ENCODE measurements around the gene NHSL2. TPM values are rescaled to one million over a fixed set of nuclear protein-coding genes. Genes with fewer than 3 reads are reported as not detected.

The NHSL2 gene
- total and polyA plus RNA-seq, 2 experiments from 2014 or later, result 4.7 to 9.5 TPM

DNA sequence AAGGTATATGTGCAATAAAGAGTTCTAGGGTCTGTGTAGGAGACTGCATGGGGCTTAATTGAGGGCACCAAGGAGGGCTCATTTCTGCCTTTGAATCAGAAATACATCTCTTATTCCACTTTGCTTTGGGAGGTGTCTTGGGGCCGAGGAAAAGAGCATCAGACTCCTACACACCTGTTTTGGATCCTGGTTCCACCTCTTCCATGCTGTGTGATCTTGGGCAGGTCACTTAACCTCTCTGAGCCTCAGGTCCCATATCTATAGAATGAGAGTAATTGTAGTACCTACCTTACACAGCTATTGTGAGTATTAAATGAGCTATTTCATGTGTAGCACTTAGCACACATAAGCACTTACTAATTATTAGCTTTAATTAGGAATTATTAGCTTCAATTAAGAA lies 120.5 kb downstream of the NHSL2 start:
- no peak overlapping the region for H3K27ac ChIP-seq (ENCODE audit: low read depth)
- no peak for ATAC-seq
- H2AFZ ChIP-seq, result no peak overlapping the region
- no peaks in the 10 kb centered on the region for H4K20me1 ChIP-seq (replicated peaks; ENCODE audit: insufficient read depth)
- H3K36me3 ChIP-seq (ENCODE audit: insufficient read depth), result no peaks in the 10 kb centered on the region
- TF ChIP-seq, protein P1, sequence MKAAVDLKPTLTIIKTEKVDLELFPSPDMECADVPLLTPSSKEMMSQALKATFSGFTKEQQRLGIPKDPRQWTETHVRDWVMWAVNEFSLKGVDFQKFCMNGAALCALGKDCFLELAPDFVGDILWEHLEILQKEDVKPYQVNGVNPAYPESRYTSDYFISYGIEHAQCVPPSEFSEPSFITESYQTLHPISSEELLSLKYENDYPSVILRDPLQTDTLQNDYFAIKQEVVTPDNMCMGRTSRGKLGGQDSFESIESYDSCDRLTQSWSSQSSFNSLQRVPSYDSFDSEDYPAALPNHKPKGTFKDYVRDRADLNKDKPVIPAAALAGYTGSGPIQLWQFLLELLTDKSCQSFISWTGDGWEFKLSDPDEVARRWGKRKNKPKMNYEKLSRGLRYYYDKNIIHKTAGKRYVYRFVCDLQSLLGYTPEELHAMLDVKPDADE (IDR thresholded peaks at IDR 0.05), result no peak
- TF ChIP-seq, protein P2, sequence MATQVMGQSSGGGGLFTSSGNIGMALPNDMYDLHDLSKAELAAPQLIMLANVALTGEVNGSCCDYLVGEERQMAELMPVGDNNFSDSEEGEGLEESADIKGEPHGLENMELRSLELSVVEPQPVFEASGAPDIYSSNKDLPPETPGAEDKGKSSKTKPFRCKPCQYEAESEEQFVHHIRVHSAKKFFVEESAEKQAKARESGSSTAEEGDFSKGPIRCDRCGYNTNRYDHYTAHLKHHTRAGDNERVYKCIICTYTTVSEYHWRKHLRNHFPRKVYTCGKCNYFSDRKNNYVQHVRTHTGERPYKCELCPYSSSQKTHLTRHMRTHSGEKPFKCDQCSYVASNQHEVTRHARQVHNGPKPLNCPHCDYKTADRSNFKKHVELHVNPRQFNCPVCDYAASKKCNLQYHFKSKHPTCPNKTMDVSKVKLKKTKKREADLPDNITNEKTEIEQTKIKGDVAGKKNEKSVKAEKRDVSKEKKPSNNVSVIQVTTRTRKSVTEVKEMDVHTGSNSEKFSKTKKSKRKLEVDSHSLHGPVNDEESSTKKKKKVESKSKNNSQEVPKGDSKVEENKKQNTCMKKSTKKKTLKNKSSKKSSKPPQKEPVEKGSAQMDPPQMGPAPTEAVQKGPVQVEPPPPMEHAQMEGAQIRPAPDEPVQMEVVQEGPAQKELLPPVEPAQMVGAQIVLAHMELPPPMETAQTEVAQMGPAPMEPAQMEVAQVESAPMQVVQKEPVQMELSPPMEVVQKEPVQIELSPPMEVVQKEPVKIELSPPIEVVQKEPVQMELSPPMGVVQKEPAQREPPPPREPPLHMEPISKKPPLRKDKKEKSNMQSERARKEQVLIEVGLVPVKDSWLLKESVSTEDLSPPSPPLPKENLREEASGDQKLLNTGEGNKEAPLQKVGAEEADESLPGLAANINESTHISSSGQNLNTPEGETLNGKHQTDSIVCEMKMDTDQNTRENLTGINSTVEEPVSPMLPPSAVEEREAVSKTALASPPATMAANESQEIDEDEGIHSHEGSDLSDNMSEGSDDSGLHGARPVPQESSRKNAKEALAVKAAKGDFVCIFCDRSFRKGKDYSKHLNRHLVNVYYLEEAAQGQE (IDR thresholded peaks at IDR 0.05; ENCODE audit: unreplicated experiment), result no peak
- TF ChIP-seq JUNB (IDR thresholded peaks at IDR 0.05; ENCODE audit: unreplicated experiment), result no peak
- TF ChIP-seq NANOG (IDR thresholded peaks at IDR 0.05; ENCODE audit: borderline replicate concordance), result no peak
- TF ChIP-seq CREB1 (CRISPR knock-in tag; IDR thresholded peaks at IDR 0.05; ENCODE audit: low read depth), result no peak
- no peak for TF ChIP-seq ZNF114 (CRISPR knock-in tag; IDR thresholded peaks at IDR 0.05)
- TF ChIP-seq EZH2 (IDR thresholded peaks at IDR 0.05; ENCODE audit: low read depth, unreplicated experiment), result no peak
- TF ChIP-seq, protein P3, sequence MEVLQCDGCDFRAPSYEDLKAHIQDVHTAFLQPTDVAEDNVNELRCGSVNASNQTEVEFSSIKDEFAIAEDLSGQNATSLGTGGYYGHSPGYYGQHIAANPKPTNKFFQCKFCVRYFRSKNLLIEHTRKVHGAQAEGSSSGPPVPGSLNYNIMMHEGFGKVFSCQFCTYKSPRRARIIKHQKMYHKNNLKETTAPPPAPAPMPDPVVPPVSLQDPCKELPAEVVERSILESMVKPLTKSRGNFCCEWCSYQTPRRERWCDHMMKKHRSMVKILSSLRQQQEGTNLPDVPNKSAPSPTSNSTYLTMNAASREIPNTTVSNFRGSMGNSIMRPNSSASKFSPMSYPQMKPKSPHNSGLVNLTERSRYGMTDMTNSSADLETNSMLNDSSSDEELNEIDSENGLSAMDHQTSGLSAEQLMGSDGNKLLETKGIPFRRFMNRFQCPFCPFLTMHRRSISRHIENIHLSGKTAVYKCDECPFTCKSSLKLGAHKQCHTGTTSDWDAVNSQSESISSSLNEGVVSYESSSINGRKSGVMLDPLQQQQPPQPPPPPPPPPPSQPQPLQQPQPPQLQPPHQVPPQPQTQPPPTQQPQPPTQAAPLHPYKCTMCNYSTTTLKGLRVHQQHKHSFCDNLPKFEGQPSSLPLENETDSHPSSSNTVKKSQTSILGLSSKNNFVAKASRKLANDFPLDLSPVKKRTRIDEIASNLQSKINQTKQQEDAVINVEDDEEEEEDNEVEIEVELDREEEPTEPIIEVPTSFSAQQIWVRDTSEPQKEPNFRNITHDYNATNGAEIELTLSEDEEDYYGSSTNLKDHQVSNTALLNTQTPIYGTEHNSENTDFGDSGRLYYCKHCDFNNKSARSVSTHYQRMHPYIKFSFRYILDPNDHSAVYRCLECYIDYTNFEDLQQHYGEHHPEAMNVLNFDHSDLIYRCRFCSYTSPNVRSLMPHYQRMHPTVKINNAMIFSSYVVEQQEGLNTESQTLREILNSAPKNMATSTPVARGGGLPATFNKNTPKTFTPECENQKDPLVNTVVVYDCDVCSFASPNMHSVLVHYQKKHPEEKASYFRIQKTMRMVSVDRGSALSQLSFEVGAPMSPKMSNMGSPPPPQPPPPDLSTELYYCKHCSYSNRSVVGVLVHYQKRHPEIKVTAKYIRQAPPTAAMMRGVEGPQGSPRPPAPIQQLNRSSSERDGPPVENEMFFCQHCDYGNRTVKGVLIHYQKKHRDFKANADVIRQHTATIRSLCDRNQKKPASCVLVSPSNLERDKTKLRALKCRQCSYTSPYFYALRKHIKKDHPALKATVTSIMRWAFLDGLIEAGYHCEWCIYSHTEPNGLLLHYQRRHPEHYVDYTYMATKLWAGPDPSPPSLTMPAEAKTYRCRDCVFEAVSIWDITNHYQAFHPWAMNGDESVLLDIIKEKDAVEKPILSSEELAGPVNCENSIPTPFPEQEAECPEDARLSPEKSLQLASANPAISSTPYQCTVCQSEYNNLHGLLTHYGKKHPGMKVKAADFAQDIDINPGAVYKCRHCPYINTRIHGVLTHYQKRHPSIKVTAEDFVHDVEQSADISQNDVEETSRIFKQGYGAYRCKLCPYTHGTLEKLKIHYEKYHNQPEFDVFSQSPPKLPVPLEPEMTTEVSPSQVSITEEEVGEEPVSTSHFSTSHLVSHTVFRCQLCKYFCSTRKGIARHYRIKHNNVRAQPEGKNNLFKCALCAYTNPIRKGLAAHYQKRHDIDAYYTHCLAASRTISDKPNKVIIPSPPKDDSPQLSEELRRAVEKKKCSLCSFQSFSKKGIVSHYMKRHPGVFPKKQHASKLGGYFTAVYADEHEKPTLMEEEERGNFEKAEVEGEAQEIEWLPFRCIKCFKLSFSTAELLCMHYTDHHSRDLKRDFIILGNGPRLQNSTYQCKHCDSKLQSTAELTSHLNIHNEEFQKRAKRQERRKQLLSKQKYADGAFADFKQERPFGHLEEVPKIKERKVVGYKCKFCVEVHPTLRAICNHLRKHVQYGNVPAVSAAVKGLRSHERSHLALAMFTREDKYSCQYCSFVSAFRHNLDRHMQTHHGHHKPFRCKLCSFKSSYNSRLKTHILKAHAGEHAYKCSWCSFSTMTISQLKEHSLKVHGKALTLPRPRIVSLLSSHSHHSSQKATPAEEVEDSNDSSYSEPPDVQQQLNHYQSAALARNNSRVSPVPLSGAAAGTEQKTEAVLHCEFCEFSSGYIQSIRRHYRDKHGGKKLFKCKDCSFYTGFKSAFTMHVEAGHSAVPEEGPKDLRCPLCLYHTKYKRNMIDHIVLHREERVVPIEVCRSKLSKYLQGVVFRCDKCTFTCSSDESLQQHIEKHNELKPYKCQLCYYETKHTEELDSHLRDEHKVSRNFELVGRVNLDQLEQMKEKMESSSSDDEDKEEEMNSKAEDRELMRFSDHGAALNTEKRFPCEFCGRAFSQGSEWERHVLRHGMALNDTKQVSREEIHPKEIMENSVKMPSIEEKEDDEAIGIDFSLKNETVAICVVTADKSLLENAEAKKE (CRISPR knock-in tag; IDR thresholded peaks at IDR 0.05), result no peak
- no peak for TF ChIP-seq EZH2phosphoT487 (IDR thresholded peaks at IDR 0.05; ENCODE audit: unreplicated experiment)
- TF ChIP-seq ZNF331 (CRISPR knock-in tag; IDR thresholded peaks at IDR 0.05; ENCODE audit: low read depth), result no peak
- no peak for TF ChIP-seq POLR2AphosphoS5 (IDR thresholded peaks at IDR 0.05; ENCODE audit: low read depth)
- no peak for TF ChIP-seq STAT1 (IDR thresholded peaks at IDR 0.05; ENCODE audit: unreplicated experiment)
- TF ChIP-seq, protein P4, sequence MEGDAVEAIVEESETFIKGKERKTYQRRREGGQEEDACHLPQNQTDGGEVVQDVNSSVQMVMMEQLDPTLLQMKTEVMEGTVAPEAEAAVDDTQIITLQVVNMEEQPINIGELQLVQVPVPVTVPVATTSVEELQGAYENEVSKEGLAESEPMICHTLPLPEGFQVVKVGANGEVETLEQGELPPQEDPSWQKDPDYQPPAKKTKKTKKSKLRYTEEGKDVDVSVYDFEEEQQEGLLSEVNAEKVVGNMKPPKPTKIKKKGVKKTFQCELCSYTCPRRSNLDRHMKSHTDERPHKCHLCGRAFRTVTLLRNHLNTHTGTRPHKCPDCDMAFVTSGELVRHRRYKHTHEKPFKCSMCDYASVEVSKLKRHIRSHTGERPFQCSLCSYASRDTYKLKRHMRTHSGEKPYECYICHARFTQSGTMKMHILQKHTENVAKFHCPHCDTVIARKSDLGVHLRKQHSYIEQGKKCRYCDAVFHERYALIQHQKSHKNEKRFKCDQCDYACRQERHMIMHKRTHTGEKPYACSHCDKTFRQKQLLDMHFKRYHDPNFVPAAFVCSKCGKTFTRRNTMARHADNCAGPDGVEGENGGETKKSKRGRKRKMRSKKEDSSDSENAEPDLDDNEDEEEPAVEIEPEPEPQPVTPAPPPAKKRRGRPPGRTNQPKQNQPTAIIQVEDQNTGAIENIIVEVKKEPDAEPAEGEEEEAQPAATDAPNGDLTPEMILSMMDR (conservative IDR thresholded peaks at IDR 0.05; ENCODE audit: low read depth in 2 of 2), result no peak
- no peak overlapping the region for H3K27ac Mint-ChIP-seq
- H3K79me2 ChIP-seq (replicated peaks; ENCODE audit: insufficient read depth), result no peaks in the 10 kb centered on the region
- peaks cover 4% of the 10 kb centered on the region; the same call in 1 of the 3 replicates for H3K36me3 Mint-ChIP-seq (ENCODE audit: low read depth)
- H3K4me1 ChIP-seq (ENCODE audit: insufficient read depth), result no peaks in the 10 kb centered on the region
- H3K27me3 Mint-ChIP-seq (ENCODE audit: insufficient read depth, low read depth, poor library complexity), result peaks cover 10% of the 10 kb centered on the region
- H3K9me2 ChIP-seq (ENCODE audit: insufficient read depth), result no peaks in the 10 kb centered on the region
- no peaks in the 10 kb centered on the region for H3K27me3 ChIP-seq (ENCODE audit: insufficient read depth)
- H3K4me3 Mint-ChIP-seq, result no peak overlapping the region
- no peaks in the 10 kb centered on the region for H3K9me3 Mint-ChIP-seq
- no peak overlapping the region for H3K4me3 ChIP-seq
- H3K4me1 Mint-ChIP-seq, result peaks cover 5% of the 10 kb centered on the region
- no peaks in the 10 kb centered on the region for H3F3A ChIP-seq (replicated peaks; ENCODE audit: low read depth)
- no peak overlapping the region for H3K4me2 ChIP-seq
- DNase-seq (ENCODE audit: low spot score), result no peak

All from GM23338 (cell line).